SK-N-SH treated with all-trans-retinoic acid at 6 μM for 48 hours (cell line): Measurements from ENCODE around the gene DSTYK.

Experiments used
- ARNTL ChIP-seq: fragments of 450-650 bp; formaldehyde crosslinking; IDR thresholded peaks from 2 replicates; pipeline ENCODE4 v1.5.0; 2020; ENCODE audit warnings: low read depth, mild to moderate bottlenecking, moderate library complexity, borderline replicate concordance
- ZFP30 ChIP-seq: fragments of 450-650 bp; formaldehyde crosslinking; IDR thresholded peaks from 2 replicates; pipeline ENCODE4 v1.5.0; 2022; ENCODE audit warnings: mild to moderate bottlenecking, moderate library complexity
- ZNF565 ChIP-seq: fragments of 450-650 bp; formaldehyde crosslinking; conservative IDR thresholded peaks from 2 replicates; pipeline ENCODE4 v1.5.0; 2020; ENCODE audit warnings: low read depth, mild to moderate bottlenecking, moderate library complexity
- TF ChIP-seq, protein P1 (sequence below): fragments of 250-450 bp; sonication (Bioruptor Pico); IDR thresholded peaks from 2 replicates; pipeline ENCODE4 v1.8.0; 2020; ENCODE audit warnings: mild to moderate bottlenecking, moderate library complexity, borderline replicate concordance
- TF ChIP-seq, protein P2 (sequence below): fragments of 250-450 bp; sonication (Bioruptor Pico); IDR thresholded peaks from 2 replicates; pipeline ENCODE4 v1.5.1; 2020; ENCODE audit warnings: low read depth, mild to moderate bottlenecking, moderate library complexity
- TF ChIP-seq, protein P3 (sequence below): fragments of 250-450 bp; sonication (Bioruptor Pico); IDR thresholded peaks from 2 replicates; pipeline ENCODE4 v1.8.0; 2021; ENCODE audit warnings: low read depth, mild to moderate bottlenecking, moderate library complexity, borderline replicate concordance

DNA sequence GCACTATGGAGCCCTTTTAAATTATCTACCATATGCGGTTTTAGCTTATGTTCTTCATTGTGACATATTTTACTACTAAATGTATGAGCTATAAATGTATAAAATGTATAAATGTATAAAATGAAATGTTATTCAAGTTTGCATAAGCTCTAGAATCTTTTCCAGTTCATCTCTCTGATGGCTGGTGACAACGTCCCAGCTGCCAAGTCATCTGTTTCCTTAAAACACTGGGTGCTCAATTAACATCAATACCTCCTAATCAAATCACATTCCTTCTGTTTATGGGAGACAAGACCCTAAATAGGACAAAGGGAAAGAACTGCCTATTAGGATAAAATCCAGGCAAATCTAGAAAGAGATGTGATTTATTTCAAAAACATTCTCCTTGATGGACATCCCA is 22.9 kb downstream of the DSTYK start:
- no peak for TF ChIP-seq ZNF565 (CRISPR knock-in tag)
- TF ChIP-seq, protein P1, sequence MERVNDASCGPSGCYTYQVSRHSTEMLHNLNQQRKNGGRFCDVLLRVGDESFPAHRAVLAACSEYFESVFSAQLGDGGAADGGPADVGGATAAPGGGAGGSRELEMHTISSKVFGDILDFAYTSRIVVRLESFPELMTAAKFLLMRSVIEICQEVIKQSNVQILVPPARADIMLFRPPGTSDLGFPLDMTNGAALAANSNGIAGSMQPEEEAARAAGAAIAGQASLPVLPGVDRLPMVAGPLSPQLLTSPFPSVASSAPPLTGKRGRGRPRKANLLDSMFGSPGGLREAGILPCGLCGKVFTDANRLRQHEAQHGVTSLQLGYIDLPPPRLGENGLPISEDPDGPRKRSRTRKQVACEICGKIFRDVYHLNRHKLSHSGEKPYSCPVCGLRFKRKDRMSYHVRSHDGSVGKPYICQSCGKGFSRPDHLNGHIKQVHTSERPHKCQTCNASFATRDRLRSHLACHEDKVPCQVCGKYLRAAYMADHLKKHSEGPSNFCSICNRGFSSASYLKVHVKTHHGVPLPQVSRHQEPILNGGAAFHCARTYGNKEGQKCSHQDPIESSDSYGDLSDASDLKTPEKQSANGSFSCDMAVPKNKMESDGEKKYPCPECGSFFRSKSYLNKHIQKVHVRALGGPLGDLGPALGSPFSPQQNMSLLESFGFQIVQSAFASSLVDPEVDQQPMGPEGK (CRISPR knock-in tag), result no peak
- no peak for TF ChIP-seq ZFP30 (CRISPR knock-in tag)
- no peak for TF ChIP-seq ARNTL (CRISPR knock-in tag)
- TF ChIP-seq, protein P2, sequence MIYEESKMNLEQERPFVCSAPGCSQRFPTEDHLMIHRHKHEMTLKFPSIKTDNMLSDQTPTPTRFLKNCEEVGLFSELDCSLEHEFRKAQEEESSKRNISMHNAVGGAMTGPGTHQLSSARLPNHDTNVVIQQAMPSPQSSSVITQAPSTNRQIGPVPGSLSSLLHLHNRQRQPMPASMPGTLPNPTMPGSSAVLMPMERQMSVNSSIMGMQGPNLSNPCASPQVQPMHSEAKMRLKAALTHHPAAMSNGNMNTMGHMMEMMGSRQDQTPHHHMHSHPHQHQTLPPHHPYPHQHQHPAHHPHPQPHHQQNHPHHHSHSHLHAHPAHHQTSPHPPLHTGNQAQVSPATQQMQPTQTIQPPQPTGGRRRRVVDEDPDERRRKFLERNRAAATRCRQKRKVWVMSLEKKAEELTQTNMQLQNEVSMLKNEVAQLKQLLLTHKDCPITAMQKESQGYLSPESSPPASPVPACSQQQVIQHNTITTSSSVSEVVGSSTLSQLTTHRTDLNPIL (CRISPR knock-in tag), result no peak
- TF ChIP-seq, protein P3, sequence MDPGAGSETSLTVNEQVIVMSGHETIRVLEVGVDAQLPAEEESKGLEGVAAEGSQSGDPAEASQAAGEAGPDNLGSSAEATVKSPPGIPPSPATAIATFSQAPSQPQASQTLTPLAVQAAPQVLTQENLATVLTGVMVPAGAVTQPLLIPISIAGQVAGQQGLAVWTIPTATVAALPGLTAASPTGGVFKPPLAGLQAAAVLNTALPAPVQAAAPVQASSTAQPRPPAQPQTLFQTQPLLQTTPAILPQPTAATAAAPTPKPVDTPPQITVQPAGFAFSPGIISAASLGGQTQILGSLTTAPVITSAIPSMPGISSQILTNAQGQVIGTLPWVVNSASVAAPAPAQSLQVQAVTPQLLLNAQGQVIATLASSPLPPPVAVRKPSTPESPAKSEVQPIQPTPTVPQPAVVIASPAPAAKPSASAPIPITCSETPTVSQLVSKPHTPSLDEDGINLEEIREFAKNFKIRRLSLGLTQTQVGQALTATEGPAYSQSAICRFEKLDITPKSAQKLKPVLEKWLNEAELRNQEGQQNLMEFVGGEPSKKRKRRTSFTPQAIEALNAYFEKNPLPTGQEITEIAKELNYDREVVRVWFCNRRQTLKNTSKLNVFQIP (CRISPR knock-in tag), result no peak
